PFSK-1 (cell line): Measurements from ENCODE around the gene ANO9.

Experiments used
- FOXP2 ChIP-seq: optimal IDR thresholded peaks from 2 replicates; pipeline ENCODE3; 2011; ENCODE audit warnings: borderline replicate concordance, control low read depth, inconsistent platforms; ENCODE audit not compliant: insufficient read depth; ENCODE audit errors: extremely low read length, extremely low read depth
- POLR2AphosphoS5 ChIP-seq: IDR thresholded peaks from 2 replicates; pipeline ENCODE4 v1.6.1; 2012; ENCODE audit warnings: low read depth, mild to moderate bottlenecking, control low read depth, low read length, moderate library complexity
- SIN3A ChIP-seq: IDR thresholded peaks from 2 replicates; pipeline ENCODE4 v1.6.1; 2012; ENCODE audit warnings: mild to moderate bottlenecking, low read length, moderate library complexity, borderline replicate concordance; ENCODE audit not compliant: insufficient read depth
- TAF1 ChIP-seq: IDR thresholded peaks from 2 replicates; pipeline ENCODE4 v1.6.1; 2012; ENCODE audit warnings: low read length, control low read depth, borderline replicate concordance; ENCODE audit not compliant: insufficient read depth
- TF ChIP-seq, protein P1 (sequence below), 2 experiments: IDR thresholded peaks; 2 replicates each; pipeline versions ENCODE4 v1.6.1 to v1.8.0; 2011 to 2012; ENCODE audit warnings: low read depth in 2 of 2, low read length in 2 of 2, control low read depth in 1 of 2, inconsistent platforms in 1 of 2, mild to moderate bottlenecking in 1 of 2, moderate library complexity in 1 of 2; ENCODE audit not compliant: insufficient read depth in 1 of 2

Gene ANO9

DNA sequence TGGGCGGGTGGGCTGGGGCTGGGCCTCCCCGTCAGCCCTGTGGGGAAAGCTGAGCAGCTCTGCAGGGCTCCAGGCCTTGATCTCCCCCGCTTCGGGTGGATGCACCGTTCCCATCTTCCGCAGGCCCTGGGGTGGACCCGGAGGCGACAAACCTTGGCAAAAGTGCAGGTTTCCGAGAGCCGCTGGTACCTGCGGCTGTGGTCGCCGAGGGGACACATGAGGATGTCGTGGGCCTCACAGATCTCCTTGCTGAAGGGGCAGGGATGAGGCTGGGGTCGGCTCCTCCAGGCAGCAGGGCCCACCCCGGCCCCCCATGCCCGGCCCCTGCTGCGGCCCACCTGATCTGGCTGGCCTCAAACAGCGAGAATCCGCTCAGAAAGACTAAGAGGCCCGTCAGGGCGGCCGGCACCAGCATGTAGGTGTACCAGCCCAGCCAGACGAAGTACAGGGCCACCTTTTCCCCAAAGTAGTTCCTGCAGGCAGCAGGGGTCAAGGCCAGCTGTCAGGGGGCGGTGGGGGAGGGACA, 11.8 kb downstream of the ANO9 start:
- TF ChIP-seq POLR2AphosphoS5 (no peak), FOXP2 (no peak), SIN3A (no peak), TAF1 (no peak)
- TF ChIP-seq, protein P1, sequence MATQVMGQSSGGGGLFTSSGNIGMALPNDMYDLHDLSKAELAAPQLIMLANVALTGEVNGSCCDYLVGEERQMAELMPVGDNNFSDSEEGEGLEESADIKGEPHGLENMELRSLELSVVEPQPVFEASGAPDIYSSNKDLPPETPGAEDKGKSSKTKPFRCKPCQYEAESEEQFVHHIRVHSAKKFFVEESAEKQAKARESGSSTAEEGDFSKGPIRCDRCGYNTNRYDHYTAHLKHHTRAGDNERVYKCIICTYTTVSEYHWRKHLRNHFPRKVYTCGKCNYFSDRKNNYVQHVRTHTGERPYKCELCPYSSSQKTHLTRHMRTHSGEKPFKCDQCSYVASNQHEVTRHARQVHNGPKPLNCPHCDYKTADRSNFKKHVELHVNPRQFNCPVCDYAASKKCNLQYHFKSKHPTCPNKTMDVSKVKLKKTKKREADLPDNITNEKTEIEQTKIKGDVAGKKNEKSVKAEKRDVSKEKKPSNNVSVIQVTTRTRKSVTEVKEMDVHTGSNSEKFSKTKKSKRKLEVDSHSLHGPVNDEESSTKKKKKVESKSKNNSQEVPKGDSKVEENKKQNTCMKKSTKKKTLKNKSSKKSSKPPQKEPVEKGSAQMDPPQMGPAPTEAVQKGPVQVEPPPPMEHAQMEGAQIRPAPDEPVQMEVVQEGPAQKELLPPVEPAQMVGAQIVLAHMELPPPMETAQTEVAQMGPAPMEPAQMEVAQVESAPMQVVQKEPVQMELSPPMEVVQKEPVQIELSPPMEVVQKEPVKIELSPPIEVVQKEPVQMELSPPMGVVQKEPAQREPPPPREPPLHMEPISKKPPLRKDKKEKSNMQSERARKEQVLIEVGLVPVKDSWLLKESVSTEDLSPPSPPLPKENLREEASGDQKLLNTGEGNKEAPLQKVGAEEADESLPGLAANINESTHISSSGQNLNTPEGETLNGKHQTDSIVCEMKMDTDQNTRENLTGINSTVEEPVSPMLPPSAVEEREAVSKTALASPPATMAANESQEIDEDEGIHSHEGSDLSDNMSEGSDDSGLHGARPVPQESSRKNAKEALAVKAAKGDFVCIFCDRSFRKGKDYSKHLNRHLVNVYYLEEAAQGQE (IDR thresholded peaks at IDR 0.05; ENCODE audit: insufficient read depth in 1 of 2, low read depth in 2 of 2, low read length in 2 of 2), result no peak

DNA sequence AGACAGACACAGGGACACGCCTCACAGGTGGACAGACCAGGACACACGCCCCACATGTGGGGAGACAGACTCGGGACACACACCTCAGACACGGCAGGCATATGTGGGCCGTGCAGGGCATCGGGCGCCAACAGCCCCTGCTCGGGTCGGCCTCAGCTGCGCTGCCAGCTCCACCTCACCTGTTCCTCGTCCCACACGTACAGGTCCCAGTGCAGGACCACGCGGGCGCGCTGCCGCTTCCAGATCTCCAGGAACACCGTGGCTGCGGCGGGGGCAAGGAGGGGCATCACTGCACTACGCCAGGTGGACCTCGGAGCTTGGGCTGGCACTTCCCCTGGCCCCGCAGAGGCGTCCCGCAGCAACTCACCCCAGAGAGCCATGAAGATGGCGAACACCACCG, 12.4 kb downstream of the ANO9 start:
- no peak for TF ChIP-seq TAF1
- TF ChIP-seq, protein P1 (IDR thresholded peaks at IDR 0.05; ENCODE audit: insufficient read depth in 1 of 2, low read depth in 2 of 2, low read length in 2 of 2), result no peak
- TF ChIP-seq FOXP2, result no peak
- no peak for TF ChIP-seq POLR2AphosphoS5
- TF ChIP-seq SIN3A, result no peak

DNA sequence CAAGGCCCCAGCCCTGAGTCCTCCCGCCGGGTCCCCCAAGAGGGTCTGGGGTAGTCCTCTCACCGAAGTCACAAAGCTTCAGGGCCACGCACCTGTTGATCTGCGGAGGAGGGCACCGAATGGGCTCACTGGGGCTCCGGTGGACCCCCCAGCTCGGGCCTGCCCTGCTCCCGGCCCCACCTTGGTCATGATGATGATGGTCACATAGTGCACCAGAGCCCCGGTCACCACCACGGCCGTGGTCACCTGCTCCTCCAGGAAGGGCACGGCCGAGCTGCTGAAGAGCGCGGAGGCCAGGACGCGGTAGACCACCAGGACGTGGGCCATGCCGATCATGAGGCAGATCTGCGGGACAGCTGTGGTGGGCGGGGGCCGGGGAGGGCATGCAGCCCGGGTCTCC, 13.5 kb downstream of the ANO9 start:
- TF ChIP-seq POLR2AphosphoS5 (no peak), SIN3A (no peak), FOXP2 (no peak), TAF1 (no peak)
- TF ChIP-seq, protein P1 (IDR thresholded peaks at IDR 0.05; ENCODE audit: insufficient read depth in 1 of 2, low read depth in 2 of 2, low read length in 2 of 2), result no peak

DNA sequence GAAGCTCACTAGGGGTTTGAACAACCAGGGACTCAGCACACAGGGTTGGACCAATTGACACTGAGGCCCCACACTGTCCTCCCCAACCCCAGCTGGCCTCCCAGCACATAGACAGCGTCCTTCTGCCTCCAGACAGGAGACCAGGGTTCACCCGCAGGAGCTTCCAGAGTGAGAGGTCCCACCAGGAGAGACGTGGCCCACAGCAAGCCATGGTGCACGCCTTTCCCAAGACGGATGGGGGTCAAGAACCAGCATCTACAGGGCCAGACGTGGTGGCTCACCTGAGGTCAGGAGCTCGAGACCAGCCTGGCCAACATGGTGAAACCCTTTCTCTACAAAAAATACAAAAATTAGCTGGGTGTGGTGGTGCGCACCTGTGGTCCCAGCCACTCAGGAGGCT, 15.0 kb downstream of the ANO9 start:
- no peak for TF ChIP-seq FOXP2
- no peak for TF ChIP-seq TAF1

DNA sequence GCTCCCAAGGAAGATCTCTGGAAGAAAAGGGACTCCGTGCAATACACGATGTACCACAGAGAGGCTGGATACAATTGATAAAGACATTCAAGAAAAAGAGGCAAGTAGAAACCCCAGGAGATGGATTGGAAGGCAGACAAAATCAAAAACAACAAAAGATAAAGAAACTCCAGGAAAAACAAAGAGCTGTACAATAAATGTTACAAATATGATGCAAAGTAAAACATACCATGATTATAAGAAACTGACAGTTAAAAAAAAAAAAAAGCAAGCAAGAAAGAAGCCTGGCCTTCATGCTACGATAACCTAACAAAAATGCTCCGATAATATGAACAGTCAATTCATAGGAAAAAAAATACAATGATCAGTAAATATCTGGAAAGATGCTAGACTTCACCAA, 16.5 kb downstream of the ANO9 start:
- no peak for TF ChIP-seq POLR2AphosphoS5
- no peak for TF ChIP-seq FOXP2
- TF ChIP-seq SIN3A, result no peak
- TF ChIP-seq, protein P1 (IDR thresholded peaks at IDR 0.05; ENCODE audit: insufficient read depth in 1 of 2, low read depth in 2 of 2, low read length in 2 of 2), result no peak
- TF ChIP-seq TAF1, result no peak
